ENCODE results near the gene XYLT1.

GRCh38 chr16:17457997-17458396 lies 12.8 kb downstream of the XYLT1 start:
- TF ChIP-seq TOX (CRISPR knock-in tag; IDR thresholded peaks at IDR 0.05; ENCODE audit: borderline replicate concordance) (no peak), ZFP3 (CRISPR knock-in tag; IDR thresholded peaks at IDR 0.05) (no peak), ZNF70 (CRISPR knock-in tag; IDR thresholded peaks at IDR 0.05) (no peak), ZNF565 (CRISPR knock-in tag; conservative IDR thresholded peaks at IDR 0.05; ENCODE audit: low read depth) (no peak), ISL1 (CRISPR knock-in tag; IDR thresholded peaks at IDR 0.05) (no peak), GLIS3 (CRISPR knock-in tag; IDR thresholded peaks at IDR 0.05) (no peak), ESRRG (CRISPR knock-in tag; IDR thresholded peaks at IDR 0.05) (no peak), RARB (CRISPR knock-in tag; IDR thresholded peaks at IDR 0.05) (no peak)
- TF ChIP-seq, protein P1, sequence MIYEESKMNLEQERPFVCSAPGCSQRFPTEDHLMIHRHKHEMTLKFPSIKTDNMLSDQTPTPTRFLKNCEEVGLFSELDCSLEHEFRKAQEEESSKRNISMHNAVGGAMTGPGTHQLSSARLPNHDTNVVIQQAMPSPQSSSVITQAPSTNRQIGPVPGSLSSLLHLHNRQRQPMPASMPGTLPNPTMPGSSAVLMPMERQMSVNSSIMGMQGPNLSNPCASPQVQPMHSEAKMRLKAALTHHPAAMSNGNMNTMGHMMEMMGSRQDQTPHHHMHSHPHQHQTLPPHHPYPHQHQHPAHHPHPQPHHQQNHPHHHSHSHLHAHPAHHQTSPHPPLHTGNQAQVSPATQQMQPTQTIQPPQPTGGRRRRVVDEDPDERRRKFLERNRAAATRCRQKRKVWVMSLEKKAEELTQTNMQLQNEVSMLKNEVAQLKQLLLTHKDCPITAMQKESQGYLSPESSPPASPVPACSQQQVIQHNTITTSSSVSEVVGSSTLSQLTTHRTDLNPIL (CRISPR knock-in tag; IDR thresholded peaks at IDR 0.05; ENCODE audit: low read depth): no peak
- TF ChIP-seq, protein P2, sequence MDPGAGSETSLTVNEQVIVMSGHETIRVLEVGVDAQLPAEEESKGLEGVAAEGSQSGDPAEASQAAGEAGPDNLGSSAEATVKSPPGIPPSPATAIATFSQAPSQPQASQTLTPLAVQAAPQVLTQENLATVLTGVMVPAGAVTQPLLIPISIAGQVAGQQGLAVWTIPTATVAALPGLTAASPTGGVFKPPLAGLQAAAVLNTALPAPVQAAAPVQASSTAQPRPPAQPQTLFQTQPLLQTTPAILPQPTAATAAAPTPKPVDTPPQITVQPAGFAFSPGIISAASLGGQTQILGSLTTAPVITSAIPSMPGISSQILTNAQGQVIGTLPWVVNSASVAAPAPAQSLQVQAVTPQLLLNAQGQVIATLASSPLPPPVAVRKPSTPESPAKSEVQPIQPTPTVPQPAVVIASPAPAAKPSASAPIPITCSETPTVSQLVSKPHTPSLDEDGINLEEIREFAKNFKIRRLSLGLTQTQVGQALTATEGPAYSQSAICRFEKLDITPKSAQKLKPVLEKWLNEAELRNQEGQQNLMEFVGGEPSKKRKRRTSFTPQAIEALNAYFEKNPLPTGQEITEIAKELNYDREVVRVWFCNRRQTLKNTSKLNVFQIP (CRISPR knock-in tag; IDR thresholded peaks at IDR 0.05; ENCODE audit: borderline replicate concordance, low read depth): no peak
- TF ChIP-seq, protein P3, sequence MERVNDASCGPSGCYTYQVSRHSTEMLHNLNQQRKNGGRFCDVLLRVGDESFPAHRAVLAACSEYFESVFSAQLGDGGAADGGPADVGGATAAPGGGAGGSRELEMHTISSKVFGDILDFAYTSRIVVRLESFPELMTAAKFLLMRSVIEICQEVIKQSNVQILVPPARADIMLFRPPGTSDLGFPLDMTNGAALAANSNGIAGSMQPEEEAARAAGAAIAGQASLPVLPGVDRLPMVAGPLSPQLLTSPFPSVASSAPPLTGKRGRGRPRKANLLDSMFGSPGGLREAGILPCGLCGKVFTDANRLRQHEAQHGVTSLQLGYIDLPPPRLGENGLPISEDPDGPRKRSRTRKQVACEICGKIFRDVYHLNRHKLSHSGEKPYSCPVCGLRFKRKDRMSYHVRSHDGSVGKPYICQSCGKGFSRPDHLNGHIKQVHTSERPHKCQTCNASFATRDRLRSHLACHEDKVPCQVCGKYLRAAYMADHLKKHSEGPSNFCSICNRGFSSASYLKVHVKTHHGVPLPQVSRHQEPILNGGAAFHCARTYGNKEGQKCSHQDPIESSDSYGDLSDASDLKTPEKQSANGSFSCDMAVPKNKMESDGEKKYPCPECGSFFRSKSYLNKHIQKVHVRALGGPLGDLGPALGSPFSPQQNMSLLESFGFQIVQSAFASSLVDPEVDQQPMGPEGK (CRISPR knock-in tag; IDR thresholded peaks at IDR 0.05; ENCODE audit: borderline replicate concordance): no peak
